CD4-positive, alpha-beta T cell treated with Interleukin-1 beta for 1 hour (primary cell): ENCODE data around the gene IL10RB.

Experiments used
- DNase-seq, 2 donors: peaks; one replicate each; pipeline ENCODE4 v3.0.0-alpha.2; 2020 to 2022

IL10RB gene

GRCh38 chr21:33339135-33339534 lies 73.0 kb downstream of the IL10RB start:
- DNase-seq: no peak

- no peak for DNase-seq
Measured at GRCh38 chr21:33339918-33340317, 73.8 kb downstream of the IL10RB start.

- DNase-seq: no peak
Measured at GRCh38 chr21:33345751-33346238, 79.6 kb downstream of the IL10RB start.
